ENCODE results near the gene MFRP. TPM values are rescaled to one million over a fixed set of nuclear protein-coding genes. Genes with fewer than 3 reads are reported as not detected.

Gene MFRP
- total RNA-seq, 2 donors from 2014 or later, result not detected

DNA sequence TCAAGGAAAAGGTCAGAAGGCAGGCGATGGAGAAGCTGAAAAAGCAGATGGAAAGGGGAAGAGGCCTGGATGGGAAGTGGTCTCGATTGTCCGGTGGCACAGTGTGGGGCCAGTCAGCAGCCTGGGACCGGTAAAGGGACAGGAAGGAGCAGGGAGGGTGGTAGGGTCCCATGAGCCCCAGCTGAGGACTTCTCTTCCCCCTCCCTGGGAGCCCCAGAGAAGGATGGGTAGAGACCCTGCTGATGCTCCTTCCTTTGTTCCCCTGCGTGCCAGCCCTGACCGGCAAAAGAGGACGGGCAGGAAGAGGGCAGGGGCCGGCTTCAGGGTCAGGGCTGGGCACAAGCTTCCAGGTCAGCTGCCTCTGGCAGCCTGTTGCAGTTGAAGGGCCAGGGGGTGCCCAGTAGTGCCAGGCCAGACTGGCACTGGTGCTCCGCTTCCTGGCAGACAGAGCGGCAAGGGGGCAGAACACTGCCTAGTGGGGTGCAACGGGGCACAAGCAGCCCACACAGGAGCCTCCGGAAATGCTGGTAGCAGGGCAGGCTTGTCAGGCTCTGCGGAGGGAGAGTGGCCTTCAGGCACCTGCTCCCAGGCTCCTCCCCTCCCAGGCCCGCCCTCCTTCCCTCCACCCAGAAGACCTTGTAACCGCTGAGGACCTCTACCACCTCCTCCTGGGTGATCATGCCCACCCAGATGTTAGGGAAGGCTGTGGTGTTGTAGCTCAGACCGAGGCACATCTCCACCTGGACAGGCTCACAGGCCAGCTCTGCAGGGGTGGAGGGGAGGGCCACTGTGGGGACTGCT lies 5.1 kb downstream of the MFRP start:
- DNase-seq, result no peak
- no peak for ATAC-seq
- intact Hi-C loops (cut with DNase I, micrococcal nuclease), result no loop called here

DNA sequence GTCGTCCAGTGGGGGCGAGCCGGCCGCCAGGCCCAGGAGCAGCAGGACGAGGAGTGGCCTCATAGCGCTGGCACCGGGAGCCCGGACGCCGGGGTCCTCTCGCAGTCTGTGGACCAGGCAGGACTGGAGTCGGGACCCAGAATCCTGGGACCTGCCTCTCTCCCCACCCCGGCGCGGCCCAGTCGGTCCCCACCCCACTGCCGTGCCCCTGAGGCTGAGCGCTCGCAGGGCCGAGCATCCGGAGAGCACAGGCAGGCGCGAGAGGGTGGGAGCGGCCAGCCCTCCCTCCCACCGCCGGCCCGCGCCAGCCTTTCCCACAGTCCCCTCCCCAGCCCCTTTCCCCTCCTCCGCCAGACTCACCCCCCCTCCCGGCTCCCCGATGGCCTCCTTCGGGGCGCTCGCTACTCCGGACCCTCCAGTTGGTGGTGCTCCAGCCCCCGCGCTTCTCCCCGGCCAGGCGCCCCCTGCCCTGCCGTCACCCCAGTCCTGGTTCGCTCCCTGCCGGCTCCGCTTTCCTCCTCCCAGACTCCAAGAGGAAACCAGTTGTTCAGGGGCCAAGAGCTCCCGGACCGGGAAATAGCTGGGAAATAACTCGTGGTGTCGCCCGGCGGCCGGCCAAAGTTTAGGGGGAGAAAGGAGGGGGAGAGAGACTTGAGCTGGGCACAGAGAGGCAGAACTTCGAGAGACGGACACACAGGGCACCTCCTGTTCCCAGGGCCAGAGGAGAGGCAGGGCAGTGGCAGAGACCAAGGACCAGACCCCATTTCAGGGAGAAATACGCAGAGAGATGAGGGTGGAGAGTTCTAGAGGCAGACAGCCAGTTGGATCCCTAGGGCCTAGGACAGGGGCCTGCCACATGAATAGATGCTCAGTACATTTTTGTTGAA lies 5.9 kb downstream of the MFRP start, which contains the start of gene C1QTNF5:
TSS of gene C1QTNF5 (minus strand) at position 549 of the 887 bp plus-strand sequence. CDS start at position 63, 486 bp downstream.
- DNase-seq (peak; percentile 64 to 80), ATAC-seq (peak; percentile 56)
- intact Hi-C loops (cut with DNase I, micrococcal nuclease), result no loop called here

DNA sequence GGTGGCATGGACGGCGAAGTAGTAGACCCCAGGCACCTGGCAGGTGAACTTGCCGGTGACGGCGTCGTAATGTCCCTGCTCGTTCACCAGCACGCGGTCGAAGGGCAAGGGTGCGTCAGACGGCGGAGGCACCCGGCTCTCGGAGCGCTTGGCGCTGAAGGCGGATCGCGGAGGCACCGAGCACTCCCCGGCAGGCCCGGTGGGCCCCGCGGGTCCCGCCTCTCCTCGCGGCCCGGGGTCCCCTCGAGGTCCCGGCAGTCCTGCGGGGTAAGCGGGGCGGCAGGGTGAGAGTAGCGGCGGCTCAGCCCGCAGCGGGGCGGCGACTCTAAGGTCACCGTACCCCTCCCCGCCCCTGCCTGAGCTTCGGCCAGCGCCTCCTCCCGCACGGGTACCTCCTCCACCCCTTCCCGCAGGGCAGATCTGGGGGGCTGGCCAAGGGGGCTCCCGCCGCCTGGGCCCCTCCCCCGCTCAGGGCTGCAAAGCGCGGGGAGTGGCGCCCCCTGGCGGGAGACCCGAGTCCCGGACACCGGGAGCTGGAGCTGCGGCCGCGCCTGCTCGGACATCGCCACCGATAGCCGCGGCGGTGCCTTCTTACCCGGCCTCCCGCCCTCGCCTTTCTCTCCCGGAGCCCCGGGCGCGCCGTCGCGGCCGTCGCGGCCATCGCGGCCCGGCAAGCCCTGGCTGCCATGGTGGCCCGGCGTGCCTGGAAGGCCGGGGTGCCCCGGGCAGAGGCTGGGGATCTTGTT lies 6.7 kb downstream of the MFRP start:
- DNase-seq (peak; percentile 56 to 77), ATAC-seq (peak; percentile 64)
- intact Hi-C loops (cut with DNase I, micrococcal nuclease), result no loop called here

DNA sequence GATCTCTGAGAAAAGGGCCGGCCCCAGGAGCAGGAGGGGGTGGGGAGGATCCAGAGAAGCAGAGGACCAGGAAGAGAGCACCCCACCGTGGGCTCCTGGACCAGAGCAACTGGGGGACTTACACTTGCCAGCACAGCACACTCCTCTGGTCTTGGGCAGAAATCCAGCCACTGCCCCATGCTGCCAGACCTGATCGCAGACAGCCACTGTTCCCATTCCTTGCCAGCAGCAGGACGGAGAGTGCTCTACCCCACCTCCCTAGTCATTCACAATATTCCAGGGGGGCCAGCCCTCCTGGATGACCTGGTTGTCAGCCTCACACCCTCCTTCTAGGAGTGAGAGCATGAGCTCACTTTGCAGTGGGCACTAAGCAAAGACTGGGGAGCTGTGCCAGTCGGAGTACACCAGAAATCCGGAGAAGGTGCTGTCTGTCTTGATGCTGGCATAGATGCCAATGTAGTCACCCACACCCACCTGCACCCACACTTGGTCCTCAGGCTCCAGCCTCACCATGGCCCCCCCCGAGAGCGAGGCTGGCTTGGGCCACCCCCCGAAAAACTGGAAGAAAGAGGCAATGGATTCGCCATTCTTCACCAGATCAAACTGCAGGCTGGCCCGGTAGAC lies 7.4 kb downstream of the MFRP start:
- ATAC-seq (no peak), DNase-seq (no peak)
- intact Hi-C loops (cut with DNase I, micrococcal nuclease), result no loop called here

DNA sequence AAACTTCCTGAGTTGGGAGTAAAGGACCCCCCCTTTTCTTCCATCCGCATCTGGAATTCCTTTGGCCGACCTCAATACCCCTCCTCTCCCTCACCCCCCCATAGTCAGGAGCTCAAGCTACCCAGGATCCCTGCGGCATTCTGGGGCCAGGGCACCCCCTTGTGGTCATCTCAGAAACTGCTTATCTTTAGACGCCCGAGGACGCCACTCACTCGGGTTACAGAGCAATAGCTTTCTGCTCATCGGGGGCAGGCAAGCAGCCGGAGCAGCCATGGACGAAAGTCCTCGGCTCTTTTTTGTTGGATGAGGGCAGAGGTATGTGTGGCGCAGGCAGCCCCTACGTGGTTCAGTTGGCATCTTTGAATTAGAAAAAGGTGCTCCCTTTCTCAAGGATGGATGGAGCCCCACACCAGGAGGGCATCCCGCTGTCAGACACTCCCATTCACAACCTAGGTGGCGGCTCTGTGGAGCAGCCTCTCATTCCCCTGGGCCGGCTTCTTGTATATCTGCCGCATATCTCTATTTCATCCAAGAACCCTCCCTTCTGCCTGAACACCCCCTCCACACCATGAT lies 8.1 kb downstream of the MFRP start:
- intact Hi-C loops (cut with DNase I, micrococcal nuclease), result no loop called here
- peak; percentile 55 to 70 for DNase-seq
- peak; percentile 24 for ATAC-seq

DNA sequence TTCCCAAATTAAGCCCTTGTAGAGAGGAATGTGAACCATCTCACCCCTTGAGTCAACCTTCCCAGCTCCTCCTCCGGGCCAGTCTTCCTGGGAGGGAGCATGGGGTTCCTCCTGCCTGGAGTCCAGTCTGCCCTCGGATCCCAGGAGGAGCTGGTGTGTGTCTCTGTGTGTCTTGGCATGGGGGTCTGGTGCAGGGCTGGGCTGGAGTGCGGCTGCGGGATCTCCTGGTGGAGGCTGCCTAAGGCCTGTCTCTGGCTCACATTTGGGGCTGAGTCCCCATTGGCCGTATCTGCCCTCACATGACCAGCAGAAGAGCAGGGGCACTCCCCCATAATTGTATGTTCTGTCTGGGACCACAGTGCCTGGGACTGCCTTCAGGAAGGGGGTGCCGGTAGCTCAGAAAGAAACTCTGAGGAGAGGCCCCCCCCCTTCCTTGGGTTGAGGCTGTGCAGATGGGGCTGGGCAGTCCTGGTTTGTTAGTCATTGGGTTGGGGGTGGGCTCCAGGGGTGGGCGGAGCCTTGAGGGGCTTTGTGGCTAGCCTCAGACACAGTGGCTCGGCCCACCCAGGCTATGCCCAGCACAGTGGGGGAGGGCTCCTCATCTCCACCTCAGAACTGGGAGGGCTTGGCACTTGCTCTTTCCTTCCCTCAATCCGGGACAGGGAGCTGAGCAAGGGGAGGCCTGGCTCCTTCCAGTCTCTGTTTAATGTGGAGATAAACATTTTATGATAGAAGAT lies 8.8 kb downstream of the MFRP start:
- ATAC-seq (no peak), DNase-seq (no peak)
- intact Hi-C loops (cut with DNase I, micrococcal nuclease), result no loop called here

- intact Hi-C loops (cut with DNase I, micrococcal nuclease), result no loop called here
- ATAC-seq (no peak), DNase-seq (no peak)
These were observed 9.6 kb downstream of the MFRP start for GRCh38 chr11:119336744-119337469.

- DNase-seq, result no peak
- intact Hi-C loops (cut with DNase I, micrococcal nuclease), result no loop called here
- no peak for ATAC-seq
These were observed 10.6 kb downstream of the MFRP start for GRCh38 chr11:119335655-119336543.

GRCh38 chr11:119335091-119335654 lies 11.3 kb downstream of the MFRP start:
- DNase-seq, result no peak
- ATAC-seq, result no peak
- intact Hi-C loops (cut with DNase I, micrococcal nuclease), result no loop called here

DNA sequence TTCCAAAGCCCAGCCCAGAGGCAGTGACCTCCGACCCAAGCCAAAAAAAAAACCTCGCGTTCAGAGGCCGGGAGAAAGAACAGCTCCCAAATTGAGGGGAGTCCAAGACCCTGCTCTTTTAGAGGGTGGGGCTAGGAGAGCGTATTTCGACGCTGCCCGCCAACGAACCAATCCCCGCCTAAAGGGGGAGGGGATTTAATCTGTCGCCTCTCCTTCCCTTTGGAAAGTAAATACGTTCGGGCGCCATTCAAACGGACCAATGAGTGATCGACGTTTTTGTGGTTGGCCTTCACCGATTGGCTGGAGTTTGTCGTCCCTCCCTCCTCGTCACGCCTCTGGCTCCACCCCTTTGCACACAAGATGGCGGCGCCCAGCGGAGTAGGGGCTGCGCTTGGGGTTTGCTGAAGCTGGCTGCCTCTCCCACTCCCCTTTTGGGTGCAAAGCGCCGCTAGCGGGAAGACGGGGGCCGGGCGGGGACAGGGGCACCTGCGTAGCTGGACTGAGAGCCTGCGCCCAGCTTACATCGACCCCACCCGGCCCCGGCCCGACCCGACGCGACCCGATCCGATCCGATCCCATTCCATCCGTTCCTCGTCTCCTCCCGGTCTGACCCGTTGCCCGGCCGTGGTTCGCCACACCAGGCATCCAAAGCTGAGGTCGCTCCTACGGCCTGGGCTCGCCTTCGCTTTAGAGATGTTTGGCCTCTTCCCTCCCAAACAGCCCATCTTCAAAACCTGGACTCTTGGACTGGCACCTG lies 12.2 kb downstream of the MFRP start, which contains the start of gene RNF26:
TSS of gene RNF26 (plus strand) at position 354 of the 757 bp plus-strand sequence. CDS start 596 bp downstream, outside the sequence.
- intact Hi-C loops (cut with DNase I, micrococcal nuclease), result no loop called here

DNA sequence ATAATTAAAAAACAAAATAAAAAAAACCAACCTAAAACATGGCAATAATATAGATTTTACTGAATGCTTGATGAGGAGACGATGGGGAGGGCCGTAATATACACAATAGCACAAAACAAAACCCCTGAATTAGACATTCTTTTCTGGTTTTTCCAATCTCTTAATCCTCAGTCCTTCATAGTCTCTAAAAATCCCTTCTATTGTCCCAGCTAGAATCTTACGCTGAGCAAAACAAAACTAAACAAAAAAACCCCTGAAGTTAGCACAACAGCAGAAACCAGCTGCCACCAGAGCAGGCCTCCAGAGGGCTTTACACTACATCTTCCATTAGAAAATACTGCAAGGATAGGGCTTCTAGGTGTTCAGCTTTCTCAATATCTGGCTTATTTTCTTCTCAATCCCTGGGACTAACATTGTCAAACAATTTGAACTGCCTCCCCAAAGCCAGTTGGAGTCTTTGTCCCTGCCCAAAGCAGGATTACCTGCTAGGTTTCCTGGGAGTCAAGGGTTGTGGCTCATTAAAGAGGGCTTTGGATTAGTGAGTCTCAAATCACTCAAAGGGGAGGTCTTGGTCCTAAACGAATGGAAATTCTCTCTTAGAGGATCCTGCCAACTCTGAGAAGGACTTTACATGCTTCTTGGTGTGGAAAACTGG lies 14.3 kb downstream of the MFRP start:
- ATAC-seq, result no peak
- no peak for DNase-seq
- intact Hi-C loops (cut with DNase I, micrococcal nuclease), result no loop called here

More for the DNA sequence above, 12.2 kb downstream of the MFRP start, which contains the start of gene RNF26:
- ATAC-seq (peak; percentile 96), DNase-seq (peak; percentile 94 to 97)

DNA sequence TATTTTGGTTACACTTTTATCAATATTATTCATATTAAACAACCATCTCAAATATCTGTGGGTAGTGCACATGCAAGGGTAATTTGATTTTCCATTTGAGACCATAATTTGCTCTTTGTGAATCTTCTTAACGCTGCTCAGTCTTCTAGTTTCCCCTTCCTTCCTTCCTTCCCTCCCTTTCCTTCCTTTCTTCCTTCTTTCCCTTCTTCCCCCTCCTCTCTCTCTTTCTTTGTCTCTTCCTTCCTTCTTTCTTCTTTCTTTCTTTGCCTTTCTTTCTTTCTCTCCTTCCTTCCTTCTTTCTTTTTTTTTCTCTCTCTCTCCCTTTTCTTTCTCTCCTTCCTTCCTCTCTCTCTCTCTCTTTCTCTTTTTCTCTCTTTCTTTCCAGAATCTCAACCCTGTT lies 16.3 kb downstream of the MFRP start:
- intact Hi-C loops (cut with DNase I, micrococcal nuclease), result no loop called here
- ATAC-seq, result no peak
- no peak for DNase-seq

GRCh38 chr11:119329320-119329719 lies 17.2 kb downstream of the MFRP start:
- intact Hi-C loops (cut with DNase I, micrococcal nuclease), result no loop called here
- DNase-seq (no peak), ATAC-seq (no peak)

GRCh38 chr11:119324189-119324588 lies 22.3 kb downstream of the MFRP start:
- DNase-seq, result no peak
- intact Hi-C loops (cut with DNase I, micrococcal nuclease), result loop anchor here in 1 of 2 donors (5.0 kb wide), 1 partner anchor 117 kb away; the partner anchor contains the start of gene CBL
- ATAC-seq, result no peak

All from left colon (tissue), 2 donors.